ACC112 (cell line): ENCODE measurements around the gene AMBRA1.

Experiments used
- H2AFZ ChIP-seq: fragments of 200-600 bp; sonication (generic); one replicate; pipeline ENCODE4 v1.6.0; 2017; ENCODE audit warnings: antibody characterized with exemption, low read length; ENCODE audit not compliant: unreplicated experiment
- H3K27ac ChIP-seq: fragments of 200-600 bp; sonication (generic); 2 replicates; pipeline ENCODE4 v1.5.1; 2014; ENCODE audit warnings: low read depth, mild to moderate bottlenecking, antibody characterized with exemption, low read length, moderate library complexity
- H3K27me3 ChIP-seq: fragments of 200-600 bp; sonication (generic); 2 replicates; pipeline ENCODE4 v1.6.1; 2014; ENCODE audit warnings: mild to moderate bottlenecking, antibody characterized with exemption, low read length, moderate library complexity, mixed read lengths; ENCODE audit not compliant: insufficient read depth
- H3K36me3 ChIP-seq: fragments of 200-600 bp; sonication (generic); 2 replicates; pipeline ENCODE4 v1.6.1; 2016; ENCODE audit warnings: mild to moderate bottlenecking, antibody characterized with exemption, low read length, moderate library complexity, mixed read lengths; ENCODE audit not compliant: insufficient read depth
- H3K4me1 ChIP-seq: fragments of 200-600 bp; sonication (generic); one replicate; pipeline ENCODE4 v1.6.1; 2016; ENCODE audit warnings: low read length, mixed read lengths; ENCODE audit not compliant: insufficient read depth, unreplicated experiment, control insufficient read depth
- H3K4me3 ChIP-seq: fragments of 200-600 bp; sonication (generic); 2 replicates; pipeline ENCODE4 v1.5.1; 2014; ENCODE audit warnings: mild to moderate bottlenecking, low read depth, low read length
- H3K79me2 ChIP-seq: fragments of 200-600 bp; sonication (generic); one replicate; pipeline ENCODE4 v1.6.0; 2016; ENCODE audit warnings: low read length; ENCODE audit not compliant: control insufficient read depth, unreplicated experiment, insufficient read depth

AMBRA1 gene

DNA sequence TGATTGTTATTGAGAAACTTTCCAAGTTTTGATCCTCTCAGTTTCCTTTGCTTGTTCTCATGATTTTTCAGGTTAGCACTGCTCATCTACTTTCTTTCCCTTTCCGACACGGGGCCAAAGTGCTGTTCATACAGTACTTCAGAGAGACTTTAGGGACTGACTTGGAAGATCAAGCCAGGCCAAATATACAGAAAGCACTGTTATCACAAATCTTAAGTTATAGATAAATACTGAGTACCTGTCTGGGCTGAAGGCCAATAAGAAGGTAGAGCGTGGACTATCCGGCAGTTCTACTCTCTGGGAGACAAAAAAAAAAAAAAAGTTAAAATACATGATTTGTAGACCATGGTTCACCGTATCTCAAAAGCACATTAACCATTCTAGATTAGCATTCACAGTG, 46.2 kb downstream of the AMBRA1 start:
- Histone ChIP-seq H3K36me3 (0 out of 2 replicates have a peak, but pooled peaks cover 4% of the 10 kb centered on the region), H3K27me3 (no peaks in the 10 kb centered on the region), H2AFZ (no peak overlapping the region), H3K27ac (no peak overlapping the region), H3K4me3 (no peak overlapping the region), H3K4me1 (no peaks in the 10 kb centered on the region), H3K79me2 (peaks cover 32% of the 10 kb centered on the region)

DNA sequence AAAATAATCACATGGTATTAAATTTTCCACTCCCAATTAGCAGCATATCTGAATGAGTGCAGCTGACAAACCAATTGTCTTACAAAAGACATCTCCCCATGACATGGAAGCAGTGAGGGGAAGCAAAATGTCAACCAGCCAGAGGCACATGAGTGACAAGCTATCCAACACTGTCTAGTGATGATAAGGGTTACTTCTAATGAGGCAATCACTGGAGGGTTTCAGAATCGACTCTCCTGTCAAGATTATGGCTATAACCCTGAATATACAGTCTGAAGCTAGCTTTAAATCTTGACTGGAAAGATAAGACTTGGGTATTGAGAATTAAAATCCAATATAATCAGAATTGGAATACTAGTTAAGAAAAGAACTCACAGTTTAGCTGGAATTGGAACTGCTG, 50.3 kb downstream of the AMBRA1 start:
- Histone ChIP-seq H2AFZ (no peak overlapping the region), H3K79me2 (peaks cover 10% of the 10 kb centered on the region)

DNA sequence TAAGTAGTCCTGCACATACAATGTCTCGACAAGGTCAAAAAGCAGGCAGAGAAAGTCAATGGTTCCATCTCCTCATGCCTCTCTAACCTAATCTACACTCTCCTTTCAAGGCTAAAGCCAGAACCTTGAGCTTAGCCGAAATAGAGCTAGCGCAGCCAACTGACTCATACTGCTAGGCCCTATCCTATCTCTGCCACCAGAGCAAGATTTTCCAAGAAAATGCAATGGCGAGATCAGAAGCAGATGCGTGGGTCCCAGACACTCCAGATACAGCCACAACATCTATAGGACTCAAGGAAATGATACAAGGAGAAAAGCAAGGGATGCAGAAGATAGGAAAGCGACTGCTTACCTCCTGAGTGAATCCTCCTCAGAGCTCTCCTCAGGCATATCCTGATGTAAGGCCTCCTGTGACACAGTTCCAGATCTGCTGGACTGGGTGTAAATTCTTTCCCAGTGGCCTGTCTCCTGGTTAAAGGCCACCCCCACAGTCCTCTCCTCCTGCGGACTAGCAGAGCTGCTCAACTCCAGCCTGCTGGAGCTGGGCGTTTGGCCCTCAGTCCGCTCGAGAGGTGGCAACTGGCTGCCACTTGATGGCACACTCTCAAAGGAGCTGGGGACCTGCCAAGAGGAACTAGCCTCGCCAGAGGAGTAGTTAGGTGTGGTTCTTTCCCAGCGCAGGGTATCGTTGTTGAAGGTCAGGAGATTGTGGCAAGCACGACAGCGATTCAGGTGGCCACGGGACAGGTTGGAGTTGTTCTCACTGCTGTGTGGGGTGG, 52.0 kb downstream of the AMBRA1 start:
- Histone ChIP-seq H3K27ac (no peak overlapping the region), H3K36me3 (peaks cover 8% of the 10 kb centered on the region; the same call in 1 of the 2 replicates), H3K79me2 (peaks cover 12% of the 10 kb centered on the region), H3K27me3 (no peaks in the 10 kb centered on the region), H3K4me3 (no peak overlapping the region), H2AFZ (no peak overlapping the region), H3K4me1 (no peaks in the 10 kb centered on the region)

More for the DNA sequence above, 50.3 kb downstream of the AMBRA1 start:
- Histone ChIP-seq H3K4me1 (no peaks in the 10 kb centered on the region), H3K27ac (no peak overlapping the region), H3K36me3 (peaks cover 8% of the 10 kb centered on the region; the same call in 1 of the 2 replicates), H3K27me3 (no peaks in the 10 kb centered on the region), H3K4me3 (no peak overlapping the region)

DNA sequence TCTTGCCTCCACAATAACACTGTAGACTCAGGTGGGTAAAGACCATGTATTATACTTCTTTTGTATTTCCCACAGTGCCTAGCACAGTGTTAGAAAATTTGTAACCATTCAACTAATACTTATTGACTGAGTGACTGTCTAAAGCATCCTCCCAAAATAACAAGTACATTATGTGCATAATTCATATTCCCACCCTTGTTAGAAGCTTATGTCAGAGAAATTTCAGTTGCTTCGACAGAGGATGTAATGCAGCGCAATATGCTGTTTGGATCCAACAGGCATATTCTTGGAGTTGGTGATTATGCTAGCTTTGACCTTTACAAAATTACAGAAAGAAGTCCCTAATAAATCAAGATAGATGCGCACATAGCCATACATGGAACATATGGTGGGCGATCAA, 53.0 kb downstream of the AMBRA1 start:
- Histone ChIP-seq H3K4me1 (no peaks in the 10 kb centered on the region), H3K4me3 (no peak overlapping the region), H2AFZ (no peak overlapping the region), H3K79me2 (peaks cover 22% of the 10 kb centered on the region), H3K27me3 (no peaks in the 10 kb centered on the region), H3K36me3 (peaks cover 6% of the 10 kb centered on the region; the same call in 1 of the 2 replicates), H3K27ac (no peak overlapping the region)

DNA sequence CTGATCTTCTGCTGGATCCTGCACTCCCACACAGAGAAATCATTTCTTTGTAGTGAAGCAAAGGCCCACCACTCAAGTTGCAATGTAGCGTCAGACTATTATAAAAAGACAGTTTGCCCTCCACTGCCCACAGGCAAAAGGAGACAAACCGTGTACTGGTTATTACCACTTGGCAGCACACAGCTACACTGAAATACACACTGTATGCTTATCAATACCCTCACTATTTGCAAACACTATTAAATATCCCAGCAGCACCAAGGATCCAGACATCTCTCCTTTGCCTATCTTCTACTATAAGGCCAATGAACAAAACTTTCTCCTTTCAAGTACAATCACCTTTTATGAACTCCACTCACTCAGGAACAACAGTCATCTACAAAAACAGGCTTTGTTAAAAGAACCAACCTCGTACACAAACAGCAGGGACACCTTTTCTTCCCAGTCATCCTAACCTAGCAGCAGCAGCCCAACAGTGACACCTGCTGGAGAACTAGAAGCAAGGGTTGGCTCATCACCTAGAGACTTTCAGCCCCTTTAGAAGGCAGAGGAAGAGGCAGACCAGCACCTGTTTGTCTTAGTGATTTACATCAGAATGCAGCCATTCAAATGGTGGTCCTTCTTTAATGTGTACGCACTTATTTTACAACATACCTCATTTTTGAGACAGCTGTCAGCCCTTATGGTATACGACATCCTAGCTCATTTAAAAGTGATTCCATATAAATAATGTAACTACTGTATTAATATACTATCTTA, 56.1 kb downstream of the AMBRA1 start:
- no peak overlapping the region for H3K4me3 ChIP-seq
- peaks cover 42% of the 10 kb centered on the region for H3K79me2 ChIP-seq
- no peak overlapping the region for H2AFZ ChIP-seq
- peaks cover 6% of the 10 kb centered on the region; the same call in 1 of the 2 replicates for H3K36me3 ChIP-seq
- no peaks in the 10 kb centered on the region for H3K4me1 ChIP-seq
- no peaks in the 10 kb centered on the region for H3K27me3 ChIP-seq
- no peak overlapping the region for H3K27ac ChIP-seq

DNA sequence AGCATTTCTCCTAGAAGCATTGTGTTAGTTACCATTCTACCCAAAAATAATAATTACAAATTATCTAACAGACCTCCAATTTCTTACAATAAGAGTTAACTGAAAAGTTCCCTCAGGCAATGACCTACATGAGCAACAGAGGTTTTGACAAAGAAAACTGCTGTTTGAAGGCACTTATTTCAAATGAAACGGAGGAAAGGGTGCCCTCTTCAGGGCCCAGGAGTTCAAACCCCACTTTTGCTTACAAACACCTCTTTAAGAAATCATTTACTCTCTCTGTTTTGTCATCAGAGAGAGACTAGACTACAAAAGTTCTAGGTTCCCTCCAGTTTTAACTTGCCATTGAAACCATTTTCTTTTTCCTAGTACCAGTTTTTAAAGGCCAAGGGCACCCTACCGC, 56.7 kb downstream of the AMBRA1 start:
- no peak overlapping the region for H2AFZ ChIP-seq
- no peak overlapping the region for H3K27ac ChIP-seq
- peaks cover 42% of the 10 kb centered on the region for H3K79me2 ChIP-seq
- no peaks in the 10 kb centered on the region for H3K4me1 ChIP-seq
- H3K36me3 ChIP-seq = peaks cover 3% of the 10 kb centered on the region; the same call in 1 of the 2 replicates
- H3K27me3 ChIP-seq = no peaks in the 10 kb centered on the region
- H3K4me3 ChIP-seq = no peak overlapping the region

DNA sequence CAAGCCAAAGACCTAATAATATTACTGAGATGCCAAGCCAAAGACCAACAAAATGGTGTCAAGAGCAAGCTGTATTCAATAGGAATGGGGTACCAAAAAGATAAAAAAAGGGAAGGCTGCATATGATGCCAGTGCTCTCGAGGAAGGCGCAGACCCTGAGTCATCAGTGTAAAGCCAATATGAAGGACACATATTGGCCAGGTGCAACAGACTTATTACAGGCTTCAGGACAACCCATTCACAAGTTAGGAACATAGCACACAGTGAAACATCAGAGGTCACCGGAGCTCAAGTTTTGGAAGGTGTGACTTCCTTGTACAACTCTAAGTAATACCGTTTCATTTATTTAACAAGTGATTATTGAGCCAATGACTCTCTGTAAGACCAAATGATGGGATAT, 58.1 kb downstream of the AMBRA1 start:
- H2AFZ ChIP-seq = no peak overlapping the region
- H3K36me3 ChIP-seq = peaks cover 1% of the 10 kb centered on the region; the same call in 1 of the 2 replicates
- no peak overlapping the region for H3K4me3 ChIP-seq
- no peaks in the 10 kb centered on the region for H3K27me3 ChIP-seq
- no peak overlapping the region for H3K27ac ChIP-seq
- peaks cover 42% of the 10 kb centered on the region for H3K79me2 ChIP-seq
- H3K4me1 ChIP-seq = no peaks in the 10 kb centered on the region

DNA sequence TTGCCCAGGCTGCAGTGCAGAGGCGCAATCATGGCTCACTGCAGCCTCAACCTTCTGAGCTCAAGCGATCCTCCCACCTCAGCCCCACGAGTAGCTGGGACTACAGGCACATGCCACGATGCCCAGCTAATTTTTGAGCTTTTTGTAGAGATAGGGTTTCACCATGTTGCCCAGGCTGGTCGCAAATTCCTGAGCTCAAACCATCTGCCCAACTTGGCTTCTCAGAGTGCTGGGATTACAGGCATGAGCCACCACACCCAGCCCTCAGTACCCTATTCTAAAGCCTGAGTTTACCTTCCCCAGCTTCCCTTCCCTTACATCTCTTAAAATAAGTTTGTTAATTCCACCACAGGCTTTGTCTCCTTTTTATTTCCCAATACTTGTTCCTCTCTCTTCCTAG, 59.1 kb downstream of the AMBRA1 start:
- Histone ChIP-seq H3K79me2 (peaks cover 44% of the 10 kb centered on the region), H3K36me3 (no peaks in the 10 kb centered on the region), H3K4me1 (no peaks in the 10 kb centered on the region), H3K27me3 (no peaks in the 10 kb centered on the region), H3K27ac (no peak overlapping the region), H3K4me3 (no peak overlapping the region), H2AFZ (no peak overlapping the region)

DNA sequence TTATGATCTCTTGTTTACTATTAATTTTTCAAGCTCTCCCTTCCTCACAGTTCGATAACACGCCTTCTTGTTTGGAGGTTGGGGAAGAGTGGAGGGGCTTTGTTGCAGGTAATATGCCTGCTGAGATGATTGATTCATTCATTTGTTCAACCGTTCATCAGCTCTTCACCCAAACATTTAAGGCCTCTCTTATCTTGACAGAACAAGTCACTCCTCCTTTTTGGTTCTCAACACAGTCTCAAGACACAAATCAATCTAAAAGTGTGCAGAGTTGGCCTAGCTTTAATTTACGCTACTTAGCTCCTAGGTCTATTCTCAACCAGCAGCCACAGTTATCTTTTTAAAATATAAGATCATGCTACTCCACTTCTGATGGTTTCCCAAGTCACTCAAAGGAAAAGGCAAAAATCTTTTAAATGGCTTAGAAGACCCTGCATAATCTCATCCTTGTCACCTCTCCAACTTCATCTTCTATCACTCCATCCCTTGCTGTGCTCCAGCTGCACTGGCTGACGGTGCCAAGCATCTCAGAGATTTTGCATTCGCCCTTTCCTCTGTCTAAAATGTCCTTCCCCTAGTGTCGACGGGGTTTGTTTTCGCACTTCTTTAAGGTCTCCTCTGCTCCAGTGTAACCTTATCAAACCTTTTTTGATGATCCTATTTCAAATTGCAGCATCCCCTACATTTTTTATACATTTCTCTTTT, 60.3 kb downstream of the AMBRA1 start:
- Histone ChIP-seq H3K27me3 (no peaks in the 10 kb centered on the region), H2AFZ (no peak overlapping the region), H3K4me3 (no peak overlapping the region), H3K79me2 (peaks cover 47% of the 10 kb centered on the region), H3K36me3 (no peaks in the 10 kb centered on the region), H3K27ac (no peak overlapping the region), H3K4me1 (no peaks in the 10 kb centered on the region)

DNA sequence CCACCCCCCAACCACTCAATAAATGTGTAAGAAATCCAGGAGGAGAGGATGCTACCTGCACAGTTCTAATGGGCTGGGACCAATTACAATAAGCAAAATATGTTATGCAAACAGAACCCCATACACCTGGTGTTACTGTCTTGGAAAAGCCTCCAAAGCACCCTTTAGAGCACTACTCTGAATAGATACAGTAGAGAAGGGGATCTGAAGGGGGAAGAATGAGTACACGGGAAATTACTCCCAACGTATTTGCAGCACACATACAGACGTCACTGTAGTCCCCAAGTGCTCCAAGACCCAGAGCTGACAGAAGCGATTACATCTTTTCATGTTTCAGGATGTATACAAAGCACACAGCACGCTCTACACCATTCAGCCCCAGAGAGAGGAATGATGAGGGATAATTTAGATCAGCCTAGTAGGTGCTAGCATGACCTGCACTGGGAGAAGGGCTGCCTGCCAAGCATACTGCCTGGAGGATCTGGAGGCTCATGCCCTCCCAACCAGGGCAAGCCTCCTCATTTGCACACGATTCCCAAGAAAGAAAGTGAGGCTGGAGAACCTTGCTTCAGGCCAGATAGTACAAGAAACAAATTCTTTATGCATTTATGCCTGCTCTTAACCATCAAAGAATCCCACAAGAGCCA, 63.8 kb downstream of the AMBRA1 start:
- H3K79me2 ChIP-seq = peaks cover 30% of the 10 kb centered on the region

More for the DNA sequence above, 63.8 kb downstream of the AMBRA1 start:
- Histone ChIP-seq H3K4me3 (no peak overlapping the region), H3K27ac (no peak overlapping the region), H3K36me3 (no peaks in the 10 kb centered on the region), H3K27me3 (no peaks in the 10 kb centered on the region), H3K4me1 (no peaks in the 10 kb centered on the region), H2AFZ (no peak overlapping the region)
